ENCODE results near the gene TBC1D22B. TPM values are rescaled to one million over a fixed set of nuclear protein-coding genes. Genes with fewer than 3 reads are reported as not detected.

The TBC1D22B gene
- total and polyA plus RNA-seq, 2 of the 13 experiments (the other 11 are each of a cell fraction or from before 2014, with no cell fraction given), result 9.7 to 12.9 TPM

GRCh38 chr6:37207903-37208456 lies 49.6 kb upstream of the TBC1D22B start (continued):
- TF ChIP-seq ZNF276 (CRISPR knock-in tag; IDR thresholded peaks at IDR 0.05; ENCODE audit: low read depth) (no peak), CHD4 (IDR thresholded peaks at IDR 0.05; ENCODE audit: borderline replicate concordance, low read length) (no peak), ZNF354B (CRISPR knock-in tag; IDR thresholded peaks at IDR 0.05) (no peak), ZNF343 (CRISPR knock-in tag; IDR thresholded peaks at IDR 0.05) (no peak), ZNF557 (CRISPR knock-in tag; IDR thresholded peaks at IDR 0.05) (no peak), ZNF382 (CRISPR knock-in tag; IDR thresholded peaks at IDR 0.05; ENCODE audit: borderline replicate concordance) (no peak), KLF9 (CRISPR knock-in tag; IDR thresholded peaks at IDR 0.05; ENCODE audit: low read depth) (no peak), HNF1B (CRISPR knock-in tag; IDR thresholded peaks at IDR 0.05) (no peak), RARG (CRISPR knock-in tag; IDR thresholded peaks at IDR 0.05; ENCODE audit: low read depth) (no peak), ZNF33A (CRISPR knock-in tag; IDR thresholded peaks at IDR 0.05; ENCODE audit: borderline replicate concordance) (no peak), ZNF224 (CRISPR knock-in tag; IDR thresholded peaks at IDR 0.05) (no peak), NFAT5 (CRISPR knock-in tag; IDR thresholded peaks at IDR 0.05) (no peak), NFRKB (IDR thresholded peaks at IDR 0.05) (no peak), KLF13 (CRISPR knock-in tag; IDR thresholded peaks at IDR 0.05) (no peak), GMEB1 (CRISPR knock-in tag; IDR thresholded peaks at IDR 0.05; ENCODE audit: borderline replicate concordance) (no peak)

Data from HepG2 (cell line).